IPS-15b (cell line): Measurements from ENCODE around the gene COBLL1.

Source experiments
- H3K27me3 ChIP-seq: one replicate; pipeline ENCODE4 v1.6.1; 2013; ENCODE audit warnings: low read length; ENCODE audit not compliant: control insufficient read depth, insufficient read depth
- H3K36me3 ChIP-seq: one replicate; pipeline ENCODE4 v1.6.1; 2013; ENCODE audit warnings: low read length; ENCODE audit not compliant: control insufficient read depth, insufficient read depth
- H3K4me1 ChIP-seq: one replicate; pipeline ENCODE4 v1.6.1; 2013; ENCODE audit warnings: mild to moderate bottlenecking, low read length; ENCODE audit not compliant: control insufficient read depth, insufficient read depth
- H3K4me3 ChIP-seq: one replicate; pipeline ENCODE4 v1.5.1; 2013; ENCODE audit warnings: low read depth, low read length
- H3K9ac ChIP-seq: one replicate; pipeline ENCODE4 v1.6.1; 2013; ENCODE audit warnings: low read depth, mild to moderate bottlenecking, low read length
- H3K9me3 ChIP-seq: one replicate; pipeline ENCODE4 v1.6.1; 2013; ENCODE audit warnings: mild to moderate bottlenecking, low read length; ENCODE audit not compliant: control insufficient read depth, insufficient read depth

The COBLL1 gene

DNA sequence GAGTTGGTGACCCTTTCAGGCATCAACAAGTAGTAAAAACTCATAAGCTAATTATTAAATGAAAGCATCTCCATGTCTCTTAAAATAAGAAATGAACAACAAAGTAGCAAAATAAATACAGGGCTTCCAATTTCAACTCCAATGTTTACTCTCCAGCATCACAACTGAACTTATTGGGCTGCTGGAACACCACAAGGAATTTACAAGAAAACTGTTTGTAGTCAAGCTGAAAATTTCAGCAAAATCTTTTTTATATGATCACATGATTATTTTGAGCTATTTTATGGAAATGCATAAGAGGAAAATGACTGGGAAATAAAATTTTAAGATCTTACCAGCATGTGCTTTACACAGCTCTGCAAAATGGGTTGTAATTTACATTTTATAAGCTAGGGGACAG, 28.1 kb downstream of the COBLL1 start:
- Histone ChIP-seq H3K4me1 (no peaks in the 10 kb centered on the region), H3K4me3 (no peak overlapping the region), H3K9me3 (no peaks in the 10 kb centered on the region), H3K36me3 (no peaks in the 10 kb centered on the region), H3K27me3 (no peaks in the 10 kb centered on the region), H3K9ac (no peak overlapping the region)

DNA sequence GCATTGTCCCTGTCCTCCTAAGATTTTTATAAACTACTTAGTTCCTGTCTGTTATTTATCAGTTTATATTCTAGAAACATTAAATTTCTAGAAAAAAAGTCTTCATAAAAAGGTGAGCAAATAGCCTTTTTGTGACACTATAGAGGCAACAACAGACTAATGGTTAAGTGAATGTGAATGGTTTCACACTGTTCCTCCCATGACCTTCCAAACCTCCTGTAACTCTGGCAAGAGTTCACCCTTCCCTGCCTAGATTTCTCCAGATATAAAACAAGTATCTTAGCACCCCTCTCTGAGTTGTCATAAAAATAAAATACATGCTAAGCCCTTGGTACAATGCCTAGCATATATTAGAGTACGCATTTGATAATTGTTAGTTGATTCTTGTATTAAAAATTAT, 29.2 kb downstream of the COBLL1 start:
- Histone ChIP-seq H3K9ac (no peak overlapping the region), H3K9me3 (no peaks in the 10 kb centered on the region), H3K4me3 (no peak overlapping the region), H3K4me1 (no peaks in the 10 kb centered on the region), H3K27me3 (no peaks in the 10 kb centered on the region), H3K36me3 (no peaks in the 10 kb centered on the region)

DNA sequence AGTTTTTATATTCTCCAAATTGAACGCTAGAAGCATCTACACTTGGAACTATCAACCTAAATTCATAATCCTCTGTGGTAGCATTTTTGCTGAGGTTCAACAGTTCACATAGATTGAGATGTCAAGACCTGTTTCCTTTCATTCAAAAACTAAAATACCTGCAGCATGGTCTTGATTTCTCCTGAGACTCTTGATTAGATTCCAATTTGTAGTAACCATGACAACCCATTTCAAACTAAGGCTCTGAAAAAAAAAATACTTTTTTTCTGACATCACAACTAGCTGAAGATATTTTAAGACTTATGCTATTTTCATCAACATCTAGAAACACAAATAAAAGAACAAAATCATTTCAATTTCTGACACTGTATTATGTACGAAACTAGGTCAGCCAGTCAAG, 29.8 kb downstream of the COBLL1 start:
- Histone ChIP-seq H3K9ac (no peak overlapping the region), H3K9me3 (no peaks in the 10 kb centered on the region), H3K27me3 (no peaks in the 10 kb centered on the region), H3K4me3 (no peak overlapping the region), H3K36me3 (no peaks in the 10 kb centered on the region), H3K4me1 (no peaks in the 10 kb centered on the region)

DNA sequence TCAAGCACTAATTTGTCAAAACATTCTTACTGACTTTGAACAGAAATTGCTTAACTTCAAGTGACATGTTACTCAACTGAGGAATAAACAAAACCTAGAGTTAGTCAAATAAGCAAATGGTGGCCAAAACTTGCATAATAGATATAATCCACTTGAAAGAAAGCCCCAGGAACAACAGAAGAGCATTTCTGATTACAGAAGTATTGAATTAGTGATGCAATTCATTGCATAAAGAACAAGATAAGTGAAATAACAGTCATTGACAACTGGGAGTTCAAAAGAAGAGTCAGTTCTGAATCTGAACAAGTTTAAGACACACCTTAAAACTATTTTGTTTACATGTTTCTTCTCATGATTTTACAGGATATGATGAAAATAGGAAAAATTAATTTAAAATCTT, 30.8 kb downstream of the COBLL1 start:
- Histone ChIP-seq H3K4me3 (no peak overlapping the region), H3K36me3 (no peaks in the 10 kb centered on the region), H3K4me1 (no peaks in the 10 kb centered on the region), H3K9me3 (no peaks in the 10 kb centered on the region), H3K9ac (no peak overlapping the region), H3K27me3 (no peaks in the 10 kb centered on the region)

DNA sequence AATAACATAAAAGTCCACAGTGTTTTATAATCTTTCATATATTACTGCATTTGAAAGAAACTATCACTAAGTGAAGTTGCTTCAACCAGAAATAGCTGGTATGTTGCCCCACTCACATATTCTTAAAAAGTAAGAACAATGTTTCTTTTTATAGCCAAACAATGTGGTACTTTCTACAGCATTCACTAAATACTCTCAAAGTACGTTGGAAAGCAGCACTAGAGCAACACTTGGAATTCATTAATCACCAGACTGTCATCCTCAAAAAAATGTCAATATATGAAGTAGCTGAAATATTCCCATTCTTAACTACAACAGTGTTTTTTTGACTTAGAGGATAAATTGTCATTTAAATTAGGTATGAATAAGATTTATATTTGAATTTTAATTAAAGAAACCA, 32.8 kb downstream of the COBLL1 start:
- Histone ChIP-seq H3K27me3 (no peaks in the 10 kb centered on the region), H3K4me1 (no peaks in the 10 kb centered on the region), H3K4me3 (no peak overlapping the region), H3K9me3 (no peaks in the 10 kb centered on the region), H3K36me3 (no peaks in the 10 kb centered on the region), H3K9ac (no peak overlapping the region)

DNA sequence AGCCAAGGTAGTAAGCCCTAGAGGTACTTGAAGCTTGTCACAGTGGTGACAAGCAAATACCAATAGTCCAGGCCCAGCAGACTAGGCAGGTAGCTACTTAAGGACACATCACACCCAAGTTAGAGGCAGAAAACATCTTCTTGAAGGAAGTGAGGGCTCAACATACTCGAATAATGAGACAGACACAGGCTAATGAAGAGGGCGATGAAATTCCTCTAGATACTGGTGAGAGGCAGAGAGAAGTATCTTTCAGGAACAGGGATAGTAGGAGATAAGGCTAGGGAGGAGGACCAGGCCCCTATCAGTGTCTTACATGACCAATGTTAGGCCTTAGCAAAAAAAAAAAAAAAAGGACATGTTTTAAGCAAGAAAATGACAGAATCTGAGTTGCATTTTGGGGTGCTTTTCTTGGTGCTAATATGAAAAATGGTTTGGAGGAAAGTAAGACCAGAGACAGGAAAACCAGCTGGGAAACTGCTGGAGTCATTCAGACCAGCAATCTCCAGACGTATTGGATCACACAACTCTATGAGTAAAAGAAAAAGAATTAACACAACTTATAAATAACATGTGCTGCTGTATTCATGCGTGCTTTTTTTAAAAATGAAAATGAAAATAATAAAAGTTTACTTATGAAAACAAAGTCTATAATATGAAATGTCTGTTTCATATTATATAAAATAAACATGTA, 37.7 kb downstream of the COBLL1 start:
- Histone ChIP-seq H3K4me3 (no peak overlapping the region), H3K9me3 (no peaks in the 10 kb centered on the region), H3K4me1 (no peaks in the 10 kb centered on the region), H3K27me3 (no peaks in the 10 kb centered on the region), H3K9ac (no peak overlapping the region), H3K36me3 (no peaks in the 10 kb centered on the region)

DNA sequence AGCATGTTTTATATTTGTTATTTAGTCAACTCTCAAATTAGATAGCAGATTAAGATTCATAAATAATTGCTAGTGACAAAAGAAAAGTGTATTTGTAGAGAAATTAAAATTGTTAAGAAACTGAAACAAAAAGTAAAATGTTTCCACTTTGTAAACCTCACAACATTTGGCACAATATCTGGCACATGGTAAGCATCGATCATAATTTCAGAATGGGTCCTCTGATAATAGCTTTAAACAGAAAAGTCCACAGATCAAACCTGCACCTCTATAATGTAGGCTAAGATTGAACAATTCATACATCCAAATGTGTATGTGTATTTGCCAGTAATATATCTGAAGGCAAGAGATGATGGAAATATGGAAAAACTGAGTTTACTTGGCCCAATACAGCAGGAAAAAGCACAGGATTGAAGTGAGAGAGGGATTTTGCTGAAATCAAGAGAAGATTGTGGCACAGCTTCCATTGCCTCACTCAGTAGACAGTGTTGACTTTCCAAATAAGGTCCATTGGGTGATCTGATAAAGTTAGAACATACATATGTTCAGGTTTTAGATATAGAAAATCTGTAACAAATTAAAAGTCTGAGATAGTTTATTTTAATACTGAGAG, 39.4 kb downstream of the COBLL1 start:
- H3K36me3 ChIP-seq = no peaks in the 10 kb centered on the region
- no peaks in the 10 kb centered on the region for H3K9me3 ChIP-seq
- H3K9ac ChIP-seq = no peak overlapping the region
- H3K27me3 ChIP-seq = no peaks in the 10 kb centered on the region
- H3K4me3 ChIP-seq = no peak overlapping the region
- no peaks in the 10 kb centered on the region for H3K4me1 ChIP-seq

DNA sequence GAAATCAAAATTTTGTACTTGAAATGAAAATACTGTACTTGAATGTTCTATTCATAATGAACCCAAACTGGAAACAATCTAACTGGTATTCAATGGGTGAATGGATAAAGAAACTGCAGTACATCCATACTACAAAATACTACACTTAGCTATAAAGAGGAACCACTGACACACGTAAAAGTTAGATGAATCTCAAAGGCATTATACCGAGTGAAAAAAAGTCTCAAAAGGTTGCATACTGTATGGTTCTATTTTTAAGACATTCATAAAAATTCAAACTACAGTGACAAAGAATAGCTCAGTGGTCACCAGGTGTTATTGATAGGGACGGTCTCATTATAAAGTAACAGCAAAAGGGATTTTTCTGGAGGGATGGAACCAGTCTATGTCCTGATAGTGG, 41.1 kb downstream of the COBLL1 start:
- H3K27me3 ChIP-seq = no peaks in the 10 kb centered on the region
- H3K36me3 ChIP-seq = no peaks in the 10 kb centered on the region
- H3K9me3 ChIP-seq = no peaks in the 10 kb centered on the region
- no peak overlapping the region for H3K4me3 ChIP-seq
- no peaks in the 10 kb centered on the region for H3K4me1 ChIP-seq
- no peak overlapping the region for H3K9ac ChIP-seq

DNA sequence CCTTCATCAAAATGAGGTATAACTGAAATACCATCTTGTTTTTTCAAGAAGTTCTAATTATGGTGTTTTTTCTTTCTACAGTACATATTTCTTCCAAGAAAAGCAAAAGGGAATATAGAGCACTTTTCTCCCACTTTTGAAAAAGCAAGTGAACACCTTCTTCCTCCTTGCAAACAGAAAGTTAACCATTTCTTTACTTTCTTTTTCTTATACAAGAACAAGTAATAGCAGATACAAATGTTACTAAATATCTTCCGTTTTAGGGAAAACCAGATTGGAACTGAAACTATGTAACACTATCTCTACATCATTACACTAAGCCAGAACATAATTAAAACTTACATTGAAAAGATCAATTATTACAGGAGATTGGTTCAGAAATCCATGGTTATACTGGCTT, 44.0 kb downstream of the COBLL1 start:
- Histone ChIP-seq H3K36me3 (no peaks in the 10 kb centered on the region), H3K4me1 (no peaks in the 10 kb centered on the region), H3K27me3 (no peaks in the 10 kb centered on the region), H3K4me3 (no peak overlapping the region), H3K9me3 (no peaks in the 10 kb centered on the region), H3K9ac (no peak overlapping the region)

DNA sequence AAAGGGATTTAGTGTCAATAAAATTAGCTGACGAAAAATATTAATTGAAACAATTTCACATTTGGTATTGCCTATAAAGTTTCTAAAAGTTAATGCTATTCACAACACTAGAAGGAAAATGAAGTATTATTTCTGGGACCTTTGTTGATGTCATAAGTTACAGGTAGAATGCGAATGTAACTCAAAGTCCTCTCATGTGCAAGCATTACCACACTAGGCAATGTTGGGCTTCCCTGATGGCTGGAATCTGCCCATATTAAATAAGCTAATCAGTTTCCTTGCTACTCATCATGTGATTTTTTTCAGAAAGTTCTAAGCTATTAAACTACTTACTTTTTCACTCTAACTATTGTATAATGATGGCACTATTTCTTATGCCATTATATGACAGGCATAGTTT, 44.6 kb downstream of the COBLL1 start:
- Histone ChIP-seq H3K9ac (no peak overlapping the region), H3K27me3 (no peaks in the 10 kb centered on the region), H3K36me3 (no peaks in the 10 kb centered on the region), H3K4me1 (no peaks in the 10 kb centered on the region), H3K4me3 (no peak overlapping the region), H3K9me3 (no peaks in the 10 kb centered on the region)

DNA sequence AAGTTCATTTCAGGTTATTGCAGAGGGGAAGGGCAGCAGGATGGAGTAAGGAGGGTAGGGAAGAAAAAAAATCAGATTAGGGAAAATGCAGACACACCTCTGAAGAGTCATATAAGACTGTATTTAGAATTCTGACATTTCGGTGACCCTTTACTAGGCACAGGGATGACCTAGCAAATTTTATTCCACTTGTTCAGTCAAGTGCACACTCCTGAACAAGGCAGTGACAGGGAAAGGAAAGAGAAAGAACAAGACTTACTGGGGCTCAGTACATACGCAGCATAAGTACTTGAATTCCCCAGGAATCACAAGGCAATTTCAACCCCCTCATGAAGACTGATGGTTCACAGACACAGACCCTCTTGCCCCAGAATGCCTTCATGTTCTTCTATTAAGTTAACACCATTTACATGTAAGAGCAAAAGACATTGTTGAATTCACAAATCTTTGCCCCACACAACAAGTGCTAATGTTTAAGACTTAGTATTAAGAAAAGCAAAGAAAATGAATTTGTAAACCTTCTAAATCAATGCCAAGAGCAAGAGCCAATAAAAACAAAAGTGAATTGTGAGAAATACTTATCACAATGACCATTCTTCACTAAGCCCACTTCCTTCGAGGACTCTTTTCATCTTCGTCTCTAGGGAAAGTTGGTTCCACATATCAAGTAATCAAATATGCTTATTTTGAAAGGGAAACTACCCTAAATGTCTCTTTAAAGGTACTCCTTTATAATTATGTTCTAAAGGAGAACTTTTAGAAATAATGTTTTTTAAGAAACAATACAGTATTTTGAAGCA, 47.0 kb downstream of the COBLL1 start:
- H3K36me3 ChIP-seq = no peaks in the 10 kb centered on the region
- H3K4me3 ChIP-seq = no peak overlapping the region
- H3K27me3 ChIP-seq = no peaks in the 10 kb centered on the region
- H3K9ac ChIP-seq = no peak overlapping the region
- no peaks in the 10 kb centered on the region for H3K4me1 ChIP-seq
- no peaks in the 10 kb centered on the region for H3K9me3 ChIP-seq

DNA sequence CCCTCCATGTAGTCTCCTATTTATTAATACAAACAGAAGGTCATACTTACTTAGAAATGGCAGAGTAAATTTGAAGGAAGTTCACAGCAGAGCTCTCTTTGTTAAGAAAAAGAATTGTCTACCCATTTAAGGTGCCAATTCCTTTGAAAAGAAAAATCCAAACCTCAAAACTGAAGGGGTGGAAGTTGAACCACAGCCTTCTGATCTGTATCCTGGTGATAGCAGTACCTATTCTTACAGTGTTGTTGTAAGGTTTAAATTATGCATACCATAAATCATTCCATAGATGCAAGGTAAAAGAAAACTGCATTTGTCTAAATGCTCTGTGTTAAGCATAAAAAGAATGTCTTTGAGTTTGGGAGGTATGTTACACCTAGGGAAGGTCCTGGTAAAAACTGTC, 47.6 kb downstream of the COBLL1 start:
- H3K9ac ChIP-seq = no peak overlapping the region
- H3K4me3 ChIP-seq = no peak overlapping the region
- H3K27me3 ChIP-seq = no peaks in the 10 kb centered on the region
- no peaks in the 10 kb centered on the region for H3K4me1 ChIP-seq
- no peaks in the 10 kb centered on the region for H3K36me3 ChIP-seq
- no peaks in the 10 kb centered on the region for H3K9me3 ChIP-seq
